Hepatocyte (in vitro differentiated cells): ENCODE results near the gene TMEM30A. TPM values are rescaled to one million over a fixed set of nuclear protein-coding genes. Genes with fewer than 3 reads are reported as not detected.

ENCODE experiments used
- DNase-seq: peaks from one replicate; pipeline ENCODE4 v3.0.0-alpha.2; 2016; ENCODE audit warnings: low spot score
- H2AFZ ChIP-seq: fragments of 200-600 bp; sonication (generic); 2 replicates; pipeline ENCODE4 v1.6.0; 2016; ENCODE audit warnings: antibody characterized with exemption, mild to moderate bottlenecking
- H3K27ac ChIP-seq: fragments of 200-600 bp; sonication (generic); 2 replicates; pipeline ENCODE4 v1.5.1; 2016; ENCODE audit warnings: mild to moderate bottlenecking
- H3K27me3 ChIP-seq: fragments of 200-600 bp; sonication (generic); 2 replicates; pipeline ENCODE4 v1.6.1; 2016
- H3K36me3 ChIP-seq: fragments of 200-600 bp; sonication (generic); replicated peaks from 2 replicates; pipeline ENCODE4 v1.5.1; 2016; ENCODE audit warnings: low read depth; ENCODE audit not compliant: insufficient read depth
- H3K4me1 ChIP-seq: fragments of 200-600 bp; sonication (generic); 2 replicates; pipeline ENCODE4 v1.5.1; 2016; ENCODE audit warnings: mild to moderate bottlenecking, moderate library complexity; ENCODE audit not compliant: insufficient read depth
- H3K4me2 ChIP-seq: fragments of 200-600 bp; sonication (generic); 2 replicates; pipeline ENCODE4 v1.6.0; 2016
- H3K4me3 ChIP-seq: fragments of 200-600 bp; sonication (generic); 2 replicates; pipeline ENCODE4 v1.5.1; 2016; ENCODE audit warnings: mild to moderate bottlenecking
- H3K79me2 ChIP-seq: fragments of 200-600 bp; sonication (generic); 2 replicates; pipeline ENCODE4 v1.6.0; 2017; ENCODE audit warnings: mild to moderate bottlenecking
- H3K9me2 ChIP-seq: fragments of 200-600 bp; sonication (generic); replicated peaks from 2 replicates; pipeline ENCODE4 v1.6.0; 2017; ENCODE audit warnings: mild to moderate bottlenecking; ENCODE audit not compliant: insufficient read depth
- H3K9me3 ChIP-seq: fragments of 200-600 bp; sonication (generic); 2 replicates; pipeline ENCODE4 v1.5.1; 2016; ENCODE audit warnings: low read depth, mild to moderate bottlenecking
- H4K20me1 ChIP-seq: fragments of 200-600 bp; sonication (generic); 2 replicates; pipeline ENCODE4 v1.6.0; 2016; ENCODE audit warnings: mild to moderate bottlenecking; ENCODE audit not compliant: insufficient read depth, poor library complexity, severe bottlenecking
- EZH2 ChIP-seq: fragments of 200-600 bp; sonication (generic); IDR thresholded peaks from 2 replicates; pipeline ENCODE4 v1.6.1; 2016; ENCODE audit warnings: antibody characterized with exemption, mild to moderate bottlenecking, borderline replicate concordance
- EZH2phosphoT487 ChIP-seq: fragments of 200-600 bp; sonication (generic); IDR thresholded peaks from one replicate; pipeline ENCODE4 v1.6.1; 2018; ENCODE audit warnings: antibody characterized with exemption, mild to moderate bottlenecking, low read depth, moderate library complexity; ENCODE audit not compliant: unreplicated experiment, severe bottlenecking
- WGBS: methylation state at CpG from one replicate; pipeline ENCODE4 v1.1.6; 2016; ENCODE audit warnings: low lambda C conversion rate; ENCODE audit errors: missing lambda C conversion rate; 5-methylcytosine and 5-hydroxymethylcytosine counted together
- polyA plus RNA-seq: library from polyadenylated mRNA; unstranded; fragments of >200 nt; fragmentation: Nextera tagmentation; extraction: Ambion mirVana; gene quantifications from 2 replicates; pipeline ENCODE4 v1.2.1, GENCODE V29; 2016
- total RNA-seq: library from RNA; depleted of rRNA; stranded (reverse); fragments of >200 nt; gene quantifications from 2 replicates; pipeline ENCODE4 v1.2.3, GENCODE V29; 2014
- TF ChIP-seq, protein P1 (sequence below): fragments of 200-600 bp; sonication (generic); IDR thresholded peaks from 2 replicates; pipeline ENCODE4 v1.5.1; 2016; ENCODE audit warnings: antibody characterized with exemption, mild to moderate bottlenecking; ENCODE audit not compliant: poor library complexity

The TMEM30A gene
- total and polyA plus RNA-seq, 2 experiments from 2014 or later: 71.1 to 165 TPM

GRCh38 chr6:75317503-75318206 is 33.1 kb upstream of the TMEM30A start:
- H3K79me2 ChIP-seq: no peaks in the 10 kb centered on the region
- H3K27ac ChIP-seq: peak overlapping the region; percentile 52
- no peaks in the 10 kb centered on the region for H3K9me3 ChIP-seq
- H2AFZ ChIP-seq: no peak overlapping the region
- H3K9me2 ChIP-seq: no peaks in the 10 kb centered on the region
- TF ChIP-seq, protein P1, sequence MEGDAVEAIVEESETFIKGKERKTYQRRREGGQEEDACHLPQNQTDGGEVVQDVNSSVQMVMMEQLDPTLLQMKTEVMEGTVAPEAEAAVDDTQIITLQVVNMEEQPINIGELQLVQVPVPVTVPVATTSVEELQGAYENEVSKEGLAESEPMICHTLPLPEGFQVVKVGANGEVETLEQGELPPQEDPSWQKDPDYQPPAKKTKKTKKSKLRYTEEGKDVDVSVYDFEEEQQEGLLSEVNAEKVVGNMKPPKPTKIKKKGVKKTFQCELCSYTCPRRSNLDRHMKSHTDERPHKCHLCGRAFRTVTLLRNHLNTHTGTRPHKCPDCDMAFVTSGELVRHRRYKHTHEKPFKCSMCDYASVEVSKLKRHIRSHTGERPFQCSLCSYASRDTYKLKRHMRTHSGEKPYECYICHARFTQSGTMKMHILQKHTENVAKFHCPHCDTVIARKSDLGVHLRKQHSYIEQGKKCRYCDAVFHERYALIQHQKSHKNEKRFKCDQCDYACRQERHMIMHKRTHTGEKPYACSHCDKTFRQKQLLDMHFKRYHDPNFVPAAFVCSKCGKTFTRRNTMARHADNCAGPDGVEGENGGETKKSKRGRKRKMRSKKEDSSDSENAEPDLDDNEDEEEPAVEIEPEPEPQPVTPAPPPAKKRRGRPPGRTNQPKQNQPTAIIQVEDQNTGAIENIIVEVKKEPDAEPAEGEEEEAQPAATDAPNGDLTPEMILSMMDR: no peak
- no peaks in the 10 kb centered on the region for H3K27me3 ChIP-seq
- no peak overlapping the region for H3K4me2 ChIP-seq
- H3K4me3 ChIP-seq: no peak overlapping the region
- DNase-seq: no peak
- no peaks in the 10 kb centered on the region for H4K20me1 ChIP-seq
- no peaks in the 10 kb centered on the region for H3K4me1 ChIP-seq
- 50% methylated on average over 4 of the region's 4 CpGs for WGBS
- H3K36me3 ChIP-seq: no peaks in the 10 kb centered on the region

DNA sequence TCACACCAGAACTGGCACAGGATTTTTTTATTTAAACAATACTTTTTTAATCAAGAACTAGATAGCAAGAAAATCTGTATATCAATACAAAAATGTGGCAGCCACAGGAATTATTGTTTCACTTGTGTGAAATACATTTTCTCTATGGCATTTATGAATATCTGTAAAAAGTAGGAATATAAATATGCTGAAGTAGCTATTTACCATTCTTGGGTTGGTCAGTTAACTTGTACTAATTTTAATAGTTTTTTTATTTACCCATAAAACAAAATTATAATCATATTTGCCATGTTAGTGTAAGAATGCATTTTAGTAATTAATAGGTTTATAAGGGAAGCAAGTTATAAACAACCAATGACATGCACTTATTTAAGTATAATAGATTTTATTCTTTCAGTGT is 31.4 kb upstream of the TMEM30A start:
- Histone ChIP-seq H3K36me3 (no peaks in the 10 kb centered on the region), H3K4me2 (no peak overlapping the region)
- no peak for TF ChIP-seq EZH2phosphoT487
- TF ChIP-seq, protein P1: no peak

DNA sequence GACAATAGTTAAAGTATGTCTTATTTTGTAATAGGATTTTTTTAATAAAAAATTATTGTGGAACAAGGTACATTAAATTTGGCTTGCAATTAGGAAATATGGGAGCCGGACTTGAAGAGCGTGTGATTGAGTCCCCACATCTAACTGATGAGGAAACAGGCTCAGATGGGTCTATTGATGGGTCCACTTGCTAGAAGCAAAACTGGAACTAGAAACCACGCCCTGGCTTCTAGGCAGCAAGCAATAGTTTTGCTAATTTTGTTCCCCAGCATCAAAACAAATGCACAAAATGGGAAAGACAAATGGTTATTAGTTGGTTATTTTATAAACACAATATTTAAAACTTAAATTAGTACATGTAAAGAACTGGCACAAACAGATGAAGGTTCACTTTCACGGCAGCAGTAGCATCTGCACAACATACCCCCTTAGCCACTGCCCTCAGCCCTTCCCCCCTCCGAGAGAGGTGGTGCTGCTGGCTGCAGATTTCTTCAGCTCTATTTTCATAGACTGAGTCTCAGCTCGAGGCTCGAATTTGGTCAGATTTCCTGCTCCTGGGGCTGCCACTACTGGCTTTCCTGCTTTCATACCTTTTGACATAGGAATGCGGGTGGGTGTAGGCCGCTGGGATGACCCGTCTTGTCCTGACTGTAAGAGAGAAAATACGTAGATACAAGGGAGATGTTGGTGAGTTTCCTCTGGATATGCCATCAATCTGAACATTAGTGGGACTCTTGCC is 23.8 kb upstream of the TMEM30A start:
- no peaks in the 10 kb centered on the region for H3K9me3 ChIP-seq
- no peaks in the 10 kb centered on the region for H3K36me3 ChIP-seq
- H3K4me1 ChIP-seq: no peaks in the 10 kb centered on the region
- 72% methylated on average over 11 of the region's 11 CpGs for whole genome bisulfite sequencing
- no peak for DNase-seq
- H3K27me3 ChIP-seq: no peaks in the 10 kb centered on the region
- H3K9me2 ChIP-seq: no peaks in the 10 kb centered on the region
- H3K79me2 ChIP-seq: no peaks in the 10 kb centered on the region
- no peaks in the 10 kb centered on the region for H4K20me1 ChIP-seq
- no peak overlapping the region for H3K27ac ChIP-seq
- no peak overlapping the region for H2AFZ ChIP-seq
- no peak overlapping the region for H3K4me3 ChIP-seq
- TF ChIP-seq EZH2phosphoT487 (no peak), EZH2 (no peak)
- TF ChIP-seq, protein P1: no peak
- H3K4me2 ChIP-seq: no peak overlapping the region

More for the DNA sequence above, 31.4 kb upstream of the TMEM30A start:
- H3K9me3 ChIP-seq: no peaks in the 10 kb centered on the region
- H3K4me3 ChIP-seq: no peak overlapping the region
- H3K79me2 ChIP-seq: no peaks in the 10 kb centered on the region
- no peaks in the 10 kb centered on the region for H3K9me2 ChIP-seq
- no peak for DNase-seq
- H3K27me3 ChIP-seq: no peaks in the 10 kb centered on the region
- H4K20me1 ChIP-seq: no peaks in the 10 kb centered on the region
- H3K27ac ChIP-seq: no peak overlapping the region
- no peak overlapping the region for H2AFZ ChIP-seq
- no peaks in the 10 kb centered on the region for H3K4me1 ChIP-seq
